ENCODE data around the gene ZNF573.
"Not testable (repeated sequence)": the region's sequence is repeated elsewhere in the genome, so short reads cannot be mapped to it uniquely, and the experiment has no call there.

ZNF573 gene

GRCh38 chr19:37779127-37780005 is at the start of gene ZNF573:
TSS of gene ZNF573 (minus strand) at chr19:37779586. CDS start at chr19:37773729, 5,857 bp downstream.
- peak; percentile 91 for DNase-seq

- DNase-seq = no peak
Observed at GRCh38 chr19:37817180-37817981, 38.0 kb upstream of the ZNF573 start.

- DNase-seq = not testable (repeated sequence)
Observed at GRCh38 chr19:37815611-37816010, 36.2 kb upstream of the ZNF573 start.

- no peak for DNase-seq
Observed at GRCh38 chr19:37813340-37813739, 34.0 kb upstream of the ZNF573 start.

- DNase-seq = no peak
Observed at GRCh38 chr19:37809366-37809765, 30.0 kb upstream of the ZNF573 start.

GRCh38 chr19:37803249-37803840 is 24.0 kb upstream of the ZNF573 start:
- DNase-seq = no peak

GRCh38 chr19:37790244-37790925 is 11.0 kb upstream of the ZNF573 start:
- DNase-seq = no peak

GRCh38 chr19:37778613-37779126 is 716 bp downstream of the ZNF573 start:
- DNase-seq = peak; percentile 4

- no peak for DNase-seq
Observed at GRCh38 chr19:37770985-37771384, 8.4 kb downstream of the ZNF573 start.

- no peak for DNase-seq
Observed at GRCh38 chr19:37763488-37763887, 15.9 kb downstream of the ZNF573 start.

- DNase-seq = not testable (repeated sequence)
Observed at GRCh38 chr19:37757683-37758082, 21.7 kb downstream of the ZNF573 start.

GRCh38 chr19:37738371-37738770 is 41.0 kb downstream of the ZNF573 start:
- DNase-seq = no peak

- no peak for DNase-seq
Observed at GRCh38 chr19:37725181-37725580, 54.2 kb downstream of the ZNF573 start.

- no peak for DNase-seq
Observed at GRCh38 chr19:37719927-37720265, 59.5 kb downstream of the ZNF573 start.

- DNase-seq = peak; percentile 86
Observed at GRCh38 chr19:37719111-37719926, 60.1 kb downstream of the ZNF573 start, which contains the start of gene ZNF607. TSS of gene ZNF607 (minus strand) at chr19:37719761. CDS start at chr19:37711618, 8,143 bp downstream.

- no peak for DNase-seq
Observed at GRCh38 chr19:37718304-37718703, 61.1 kb downstream of the ZNF573 start.

- DNase-seq = no peak
Observed at GRCh38 chr19:37716140-37716539, 63.2 kb downstream of the ZNF573 start.

- DNase-seq = no peak
Observed at GRCh38 chr19:37706052-37706605, 73.3 kb downstream of the ZNF573 start.

- DNase-seq = no peak
Observed at GRCh38 chr19:37699057-37699456, 80.3 kb downstream of the ZNF573 start.

GRCh38 chr19:37698216-37698615 is 81.2 kb downstream of the ZNF573 start:
- DNase-seq = no peak

GRCh38 chr19:37695144-37695899 is 84.1 kb downstream of the ZNF573 start:
- no peak for DNase-seq

Data from kidney glomerular epithelial cell (primary cell).